ENCODE results near the gene MSI2. TPM values are rescaled to one million over a fixed set of nuclear protein-coding genes. Genes with fewer than 3 reads are reported as not detected.

The MSI2 gene
- total and polyA plus RNA-seq, 7 donors, result 37.6 to 133 (median 87.1) TPM

DNA sequence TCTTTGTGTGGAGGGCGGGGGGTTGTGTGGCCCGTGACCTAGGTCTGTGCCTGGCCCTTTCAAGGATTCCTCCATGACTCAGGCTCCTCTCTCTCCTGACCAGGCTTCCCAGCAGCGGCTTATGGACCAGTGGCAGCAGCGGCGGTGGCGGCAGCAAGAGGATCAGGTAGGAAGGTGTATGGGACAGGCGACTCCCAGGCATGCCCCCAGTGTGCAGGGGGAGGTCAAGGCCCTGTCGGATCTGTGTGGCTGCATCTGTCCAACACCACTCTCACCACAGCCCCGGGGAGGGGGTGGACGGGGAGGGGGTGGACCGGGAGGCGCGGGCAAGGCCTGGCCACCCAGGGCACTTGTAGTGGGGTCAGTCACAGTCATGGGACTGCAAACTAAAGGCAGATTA lies 395.7 kb downstream of the MSI2 start:
- DNase-seq, result no peak

DNA sequence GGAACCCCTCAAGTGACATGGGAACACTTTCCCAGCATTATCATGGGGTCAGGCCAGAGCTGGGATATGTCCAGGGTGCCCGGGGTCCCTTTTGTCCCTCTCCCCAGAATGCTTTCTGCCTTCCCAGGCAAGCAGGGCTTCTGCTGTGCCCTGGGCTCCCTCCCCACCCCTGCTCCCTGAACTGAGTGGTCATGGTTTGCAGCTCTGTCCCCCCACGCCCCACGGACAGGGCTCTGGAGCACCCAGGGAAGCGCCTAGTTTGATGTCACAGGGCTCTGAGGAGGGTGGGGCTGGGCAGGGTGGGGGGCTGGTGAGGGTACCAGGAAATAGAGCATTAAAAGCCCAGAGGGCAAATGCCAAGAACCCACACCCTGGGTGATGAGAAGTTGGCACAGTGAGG lies 396.5 kb downstream of the MSI2 start:
- Histone ChIP-seq H3K9me3 (no peaks in the 10 kb centered on the region), H3K36me3 (ENCODE audit: insufficient read depth in 1 of 2, low read depth in 1 of 2) (peaks cover 0 to 11% of the 10 kb centered on the region in 2 donors), H3K27ac (no peak overlapping the region), H3K4me1 (no peaks in the 10 kb centered on the region), H3K4me3 (no peak overlapping the region), H3K27me3 (ENCODE audit: insufficient read depth in 3 of 3, low read length in 2 of 3) (no peaks in the 10 kb centered on the region)
- no peak for DNase-seq
- ATAC-seq, result no peak
- 63 to 80% (median 79%) methylated on average over 4 of the region's 4 CpGs for WGBS, 3 donors
- TF ChIP-seq, protein P1, sequence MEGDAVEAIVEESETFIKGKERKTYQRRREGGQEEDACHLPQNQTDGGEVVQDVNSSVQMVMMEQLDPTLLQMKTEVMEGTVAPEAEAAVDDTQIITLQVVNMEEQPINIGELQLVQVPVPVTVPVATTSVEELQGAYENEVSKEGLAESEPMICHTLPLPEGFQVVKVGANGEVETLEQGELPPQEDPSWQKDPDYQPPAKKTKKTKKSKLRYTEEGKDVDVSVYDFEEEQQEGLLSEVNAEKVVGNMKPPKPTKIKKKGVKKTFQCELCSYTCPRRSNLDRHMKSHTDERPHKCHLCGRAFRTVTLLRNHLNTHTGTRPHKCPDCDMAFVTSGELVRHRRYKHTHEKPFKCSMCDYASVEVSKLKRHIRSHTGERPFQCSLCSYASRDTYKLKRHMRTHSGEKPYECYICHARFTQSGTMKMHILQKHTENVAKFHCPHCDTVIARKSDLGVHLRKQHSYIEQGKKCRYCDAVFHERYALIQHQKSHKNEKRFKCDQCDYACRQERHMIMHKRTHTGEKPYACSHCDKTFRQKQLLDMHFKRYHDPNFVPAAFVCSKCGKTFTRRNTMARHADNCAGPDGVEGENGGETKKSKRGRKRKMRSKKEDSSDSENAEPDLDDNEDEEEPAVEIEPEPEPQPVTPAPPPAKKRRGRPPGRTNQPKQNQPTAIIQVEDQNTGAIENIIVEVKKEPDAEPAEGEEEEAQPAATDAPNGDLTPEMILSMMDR (IDR thresholded peaks at IDR 0.05), result no peak
- intact Hi-C loops (cut with DNase I), result no loop called here

More for the DNA sequence above, 395.7 kb downstream of the MSI2 start:
- ATAC-seq, result no peak
- 92 to 97% (median 95%) methylated on average over 13 of the region's 13 CpGs for WGBS, 3 donors
- TF ChIP-seq, protein P1 (IDR thresholded peaks at IDR 0.05), result no peak
- Histone ChIP-seq H3K4me3 (no peak overlapping the region), H3K4me1 (no peaks in the 10 kb centered on the region), H3K36me3 (ENCODE audit: insufficient read depth in 1 of 2, low read depth in 1 of 2) (peaks cover 0 to 11% of the 10 kb centered on the region in 2 donors), H3K27me3 (ENCODE audit: insufficient read depth in 3 of 3, low read length in 2 of 3) (no peaks in the 10 kb centered on the region), H3K9me3 (no peaks in the 10 kb centered on the region), H3K27ac (no peak overlapping the region)
- intact Hi-C loops (cut with DNase I), result no loop called here

DNA sequence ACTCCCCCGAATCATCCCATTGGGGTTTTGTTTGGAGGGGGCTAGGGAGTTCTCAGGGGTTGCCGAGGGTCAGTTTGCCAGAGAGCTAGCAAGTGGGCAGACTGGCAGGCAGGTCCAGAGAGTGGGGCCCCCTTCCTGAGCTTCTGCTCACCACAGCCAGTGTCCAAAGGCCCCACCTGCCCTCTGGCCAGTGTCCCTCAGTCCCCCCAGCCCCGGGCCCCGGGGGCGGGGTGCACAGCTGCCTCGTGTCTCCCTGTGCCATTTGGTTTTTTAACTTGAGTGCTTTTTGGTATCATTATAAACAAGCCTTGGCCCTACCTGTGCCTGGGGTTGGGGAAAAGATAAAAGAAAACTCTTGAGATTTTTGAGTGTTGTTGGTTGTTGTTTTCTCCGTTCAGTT lies 397.0 kb downstream of the MSI2 start:
- ATAC-seq (no peak), DNase-seq (no peak)
- no peak overlapping the region for H3K4me3 ChIP-seq
- H3K27ac ChIP-seq, result no peak overlapping the region
- H3K9me3 ChIP-seq, result no peaks in the 10 kb centered on the region
- no peaks in the 10 kb centered on the region for H3K27me3 ChIP-seq (ENCODE audit: insufficient read depth in 3 of 3, low read length in 2 of 3)
- H3K4me1 ChIP-seq, result no peaks in the 10 kb centered on the region
- TF ChIP-seq, protein P1 (IDR thresholded peaks at IDR 0.05), result no peak
- WGBS, 3 donors, result 48 to 74% (median 54%) methylated on average over 7 of the region's 7 CpGs
- H3K36me3 ChIP-seq (ENCODE audit: insufficient read depth in 1 of 2, low read depth in 1 of 2), result peaks cover 0 to 11% of the 10 kb centered on the region in 2 donors
- intact Hi-C loops (cut with DNase I), result no loop called here

DNA sequence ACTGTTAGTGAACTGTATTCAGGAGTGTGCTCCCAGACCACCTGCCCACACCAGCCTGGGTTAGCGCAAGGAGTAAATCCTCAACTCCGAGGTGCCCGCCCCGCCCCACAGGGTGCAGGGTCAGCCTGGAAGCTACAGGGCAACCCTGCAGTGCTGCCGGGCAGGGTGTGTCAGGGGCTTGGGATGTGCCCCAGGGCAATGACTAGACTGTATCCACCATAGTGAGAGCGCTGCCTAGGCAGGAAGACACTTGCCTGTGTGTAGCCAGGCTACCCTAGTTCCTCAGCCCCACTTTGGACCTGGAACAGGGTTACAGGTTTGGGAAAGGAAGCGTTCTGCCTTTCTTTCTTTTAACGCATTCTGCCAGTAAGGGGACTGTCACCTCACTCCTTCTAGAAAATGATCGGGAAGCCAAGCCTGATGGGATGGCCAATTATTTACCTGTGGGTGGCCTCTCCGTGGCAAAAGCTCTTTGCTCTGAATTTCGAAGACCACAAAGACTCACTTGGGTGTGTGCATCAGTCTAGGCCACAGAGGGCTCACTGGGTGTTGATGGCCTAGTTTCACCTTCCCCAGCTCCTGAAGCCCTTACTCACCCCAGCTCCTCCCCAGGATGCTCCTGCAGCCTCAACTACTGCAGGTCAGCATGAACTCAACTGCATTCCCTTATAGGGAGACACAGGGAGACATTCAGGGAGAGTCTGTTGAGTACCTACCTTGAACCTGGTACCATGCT lies 397.9 kb downstream of the MSI2 start:
- TF ChIP-seq, protein P1 (IDR thresholded peaks at IDR 0.05), result no peak
- peaks cover 0 to 11% of the 10 kb centered on the region in 2 donors for H3K36me3 ChIP-seq (ENCODE audit: insufficient read depth in 1 of 2, low read depth in 1 of 2)
- ATAC-seq (peak in 1 of 4 donors; percentile 14), DNase-seq (no peak)
- H3K4me3 ChIP-seq, result no peak overlapping the region
- intact Hi-C loops (cut with DNase I), result no loop called here
- 90 to 97% (median 94%) methylated on average over 11 of the region's 11 CpGs for WGBS, 3 donors
- H3K4me1 ChIP-seq, result no peaks in the 10 kb centered on the region
- no peaks in the 10 kb centered on the region for H3K9me3 ChIP-seq
- H3K27me3 ChIP-seq (ENCODE audit: insufficient read depth in 3 of 3, low read length in 2 of 3), result no peaks in the 10 kb centered on the region
- no peak overlapping the region for H3K27ac ChIP-seq

DNA sequence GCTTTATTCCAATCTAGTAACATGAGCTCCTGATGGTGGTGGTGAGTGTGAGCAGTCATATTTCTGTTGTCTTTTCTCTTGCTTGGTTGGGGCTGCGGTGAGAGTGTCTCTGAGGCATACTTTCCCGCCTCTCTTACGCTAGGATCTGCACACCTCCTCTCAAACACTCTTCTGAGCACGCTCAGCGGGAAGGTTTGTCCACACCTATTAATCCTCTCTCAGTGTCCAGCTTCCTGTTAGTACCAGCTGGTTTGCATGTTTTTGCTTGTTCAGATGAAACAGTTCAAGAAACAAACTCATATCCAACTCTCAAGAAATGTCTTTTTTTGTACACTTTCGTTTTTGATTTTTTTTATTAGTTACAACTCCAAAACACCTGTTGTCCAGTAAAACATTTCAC lies 399.2 kb downstream of the MSI2 start:
- Histone ChIP-seq H3K27me3 (ENCODE audit: insufficient read depth in 3 of 3, low read length in 2 of 3) (no peaks in the 10 kb centered on the region), H3K9me3 (no peaks in the 10 kb centered on the region), H3K4me3 (no peak overlapping the region), H3K4me1 (no peaks in the 10 kb centered on the region), H3K27ac (no peak overlapping the region), H3K36me3 (ENCODE audit: insufficient read depth in 1 of 2, low read depth in 1 of 2) (peaks cover 0 to 11% of the 10 kb centered on the region in 2 donors)
- ATAC-seq (no peak), DNase-seq (no peak)
- TF ChIP-seq, protein P1 (IDR thresholded peaks at IDR 0.05), result no peak
- WGBS, 3 donors, result 87 to 94% (median 89%) methylated on average over 6 of the region's 6 CpGs
- intact Hi-C loops (cut with DNase I), result no loop called here

Data from psoas muscle (tissue), 8 donors.